Activated CD8-positive, alpha-beta memory T cell treated with anti-CD3 and anti-CD28 coated beads, Interleukin-2, amount 10 ng/mL, durations not matched to agents 7 days and 5 days (primary cell): ENCODE results near the gene CTNNAL1. TPM values are rescaled to one million over a fixed set of nuclear protein-coding genes. Genes with fewer than 3 reads are reported as not detected.

ENCODE experiments used
- ATAC-seq: fragments of 150-1000 bp; cut with Tn5 transposase; one replicate; pipeline ENCODE4 v1.10.0; 2021; ENCODE audit warnings: moderate library complexity
- CTCF ChIA-PET: fragments of 350-600 bp; sonication (Branson Sonifier 250); formaldehyde crosslinking; loops from one replicate; lab custom pipeline; 2021; ENCODE audit warnings: antibody characterized with exemption; lab: Charles Lee
- DNase-seq: peaks from one replicate; pipeline ENCODE4 v3.0.0-alpha.2; 2020
- H3K27ac Mint-ChIP-seq: one replicate; pipeline ENCODE4 v1.8.0; 2021; ENCODE audit warnings: mild to moderate bottlenecking, mixed read lengths
- H3K27me3 Mint-ChIP-seq: one replicate; pipeline ENCODE4 v1.8.0; 2021; ENCODE audit warnings: mixed read lengths
- H3K36me3 Mint-ChIP-seq: one replicate; pipeline ENCODE4 v1.8.0; 2021; ENCODE audit warnings: mild to moderate bottlenecking, mixed read lengths
- H3K4me1 Mint-ChIP-seq: one replicate; pipeline ENCODE4 v1.8.0; 2021; ENCODE audit warnings: mixed read lengths
- H3K4me3 Mint-ChIP-seq: one replicate; pipeline ENCODE4 v1.8.0; 2021; ENCODE audit warnings: mild to moderate bottlenecking, moderate library complexity, mixed read lengths
- H3K9me3 Mint-ChIP-seq: one replicate; pipeline ENCODE4 v1.8.0; 2022; ENCODE audit warnings: low read depth, mixed read lengths
- total RNA-seq, 2 experiments: library from RNA; stranded (reverse); gene quantifications; one replicate each; pipeline ENCODE4 v1.2.3, GENCODE V29; 2021

The CTNNAL1 gene
- total RNA-seq, 2 experiments from 2014 or later: 18.8 to 21.5 TPM

DNA sequence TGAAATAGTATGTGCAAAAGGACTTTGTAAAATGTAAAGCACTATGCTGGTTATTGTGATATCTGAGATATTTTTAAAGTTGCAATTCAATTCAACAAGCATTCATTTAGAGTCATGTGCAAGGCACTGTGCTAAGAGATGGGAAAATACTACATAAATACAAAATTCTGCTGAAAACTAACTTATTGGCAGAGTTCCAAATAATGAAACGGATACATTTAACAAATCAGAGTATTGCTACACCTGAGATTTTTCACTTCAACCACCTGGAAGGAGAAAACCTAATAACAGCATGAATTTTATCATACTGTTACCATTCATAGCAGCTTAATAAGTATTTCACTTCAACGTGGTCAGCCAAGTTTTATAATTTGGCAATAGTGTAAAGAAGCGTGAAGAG, 6.1 kb upstream of the CTNNAL1 start:
- Mint-ChIP-seq H3K27ac (no peak overlapping the region), H3K4me3 (no peak overlapping the region), H3K9me3 (no peaks in the 10 kb centered on the region), H3K27me3 (no peaks in the 10 kb centered on the region), H3K36me3 (peaks cover 7% of the 10 kb centered on the region), H3K4me1 (peaks cover 4% of the 10 kb centered on the region)
- DNase-seq (no peak), ATAC-seq (no peak)
- CTCF ChIA-PET: no interaction called here

DNA sequence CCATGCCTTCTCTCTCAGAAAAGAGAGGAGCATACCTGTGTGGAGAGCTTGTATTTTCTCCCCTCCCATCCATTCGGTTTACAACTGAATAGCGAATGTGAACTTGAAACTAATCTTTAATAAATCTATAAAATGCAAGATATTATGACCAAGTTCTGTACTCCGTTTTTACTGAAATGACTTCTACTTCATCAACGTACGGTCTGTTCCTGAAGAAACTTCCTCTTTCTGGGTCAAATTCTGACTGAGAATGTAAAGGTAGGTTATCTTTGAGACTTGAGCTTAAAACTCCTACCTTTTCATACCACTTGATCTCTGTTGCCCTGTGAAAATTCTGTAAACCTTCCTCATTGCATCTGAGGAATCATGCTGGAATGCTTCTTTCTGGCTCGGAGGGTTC, 4.2 kb upstream of the CTNNAL1 start:
- DNase-seq (no peak), ATAC-seq (no peak)
- H3K36me3 Mint-ChIP-seq: peaks cover 7% of the 10 kb centered on the region
- H3K27ac Mint-ChIP-seq: no peak overlapping the region
- H3K4me3 Mint-ChIP-seq: no peak overlapping the region
- peaks cover 8% of the 10 kb centered on the region for H3K4me1 Mint-ChIP-seq
- H3K27me3 Mint-ChIP-seq: no peaks in the 10 kb centered on the region
- CTCF ChIA-PET: interaction anchor here (1.4 kb wide), 1 partner anchor 9 kb away, joined by 3 read pairs; no protein-coding TSS in a partner anchor
- H3K9me3 Mint-ChIP-seq: no peaks in the 10 kb centered on the region

DNA sequence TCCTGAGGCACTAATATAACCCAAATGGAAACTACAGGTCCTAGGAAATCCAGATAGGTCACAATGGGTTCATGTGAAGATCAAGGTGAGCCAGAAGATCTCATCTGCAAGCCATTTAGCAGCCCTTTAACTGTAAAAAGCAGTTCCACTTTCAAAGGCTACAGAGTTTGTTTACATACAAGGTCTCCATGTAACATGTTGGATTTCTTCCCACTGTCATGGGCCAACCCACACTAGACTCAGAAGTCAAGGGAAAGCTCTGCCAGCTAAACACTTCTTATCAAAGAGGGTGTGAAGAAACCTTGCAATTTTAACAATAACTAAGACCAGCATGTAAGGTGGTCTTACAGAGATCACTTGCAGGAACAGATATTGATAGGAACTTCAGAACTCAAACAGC, 3.8 kb upstream of the CTNNAL1 start:
- H3K9me3 Mint-ChIP-seq: no peaks in the 10 kb centered on the region
- H3K27ac Mint-ChIP-seq: no peak overlapping the region
- H3K4me3 Mint-ChIP-seq: no peak overlapping the region
- no peak for ATAC-seq
- no peak for DNase-seq
- peaks cover 7% of the 10 kb centered on the region for H3K36me3 Mint-ChIP-seq
- CTCF ChIA-PET: interaction anchor here (1.4 kb wide), 1 partner anchor 9 kb away, joined by 3 read pairs; no protein-coding TSS in a partner anchor
- no peaks in the 10 kb centered on the region for H3K27me3 Mint-ChIP-seq
- peaks cover 13% of the 10 kb centered on the region for H3K4me1 Mint-ChIP-seq

DNA sequence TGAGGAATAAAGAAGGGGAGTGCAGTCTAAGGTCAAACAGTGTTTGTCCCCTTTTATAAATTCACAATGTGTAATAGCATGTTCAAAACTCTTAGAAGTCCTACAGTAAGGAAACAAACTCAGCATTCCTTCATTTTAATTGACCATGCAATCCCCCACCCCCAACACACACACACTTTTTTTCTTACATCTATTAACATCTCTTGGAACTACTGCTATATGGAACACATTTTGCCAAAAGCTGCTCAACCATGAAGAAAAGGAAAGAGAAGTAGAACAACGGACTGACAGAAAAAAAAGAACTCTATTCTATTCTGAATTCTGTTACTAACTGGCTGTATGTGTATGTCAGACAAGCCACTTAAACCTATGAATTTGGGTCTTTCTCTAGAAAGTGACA, 2.8 kb upstream of the CTNNAL1 start:
- Mint-ChIP-seq H3K4me3 (no peak overlapping the region), H3K4me1 (peaks cover 22% of the 10 kb centered on the region), H3K9me3 (no peaks in the 10 kb centered on the region), H3K27ac (no peak overlapping the region), H3K36me3 (peaks cover 7% of the 10 kb centered on the region), H3K27me3 (no peaks in the 10 kb centered on the region)
- DNase-seq (no peak), ATAC-seq (no peak)
- CTCF ChIA-PET: interaction anchor here (1.4 kb wide), 1 partner anchor 8 kb away, joined by 3 read pairs; no protein-coding TSS in a partner anchor

DNA sequence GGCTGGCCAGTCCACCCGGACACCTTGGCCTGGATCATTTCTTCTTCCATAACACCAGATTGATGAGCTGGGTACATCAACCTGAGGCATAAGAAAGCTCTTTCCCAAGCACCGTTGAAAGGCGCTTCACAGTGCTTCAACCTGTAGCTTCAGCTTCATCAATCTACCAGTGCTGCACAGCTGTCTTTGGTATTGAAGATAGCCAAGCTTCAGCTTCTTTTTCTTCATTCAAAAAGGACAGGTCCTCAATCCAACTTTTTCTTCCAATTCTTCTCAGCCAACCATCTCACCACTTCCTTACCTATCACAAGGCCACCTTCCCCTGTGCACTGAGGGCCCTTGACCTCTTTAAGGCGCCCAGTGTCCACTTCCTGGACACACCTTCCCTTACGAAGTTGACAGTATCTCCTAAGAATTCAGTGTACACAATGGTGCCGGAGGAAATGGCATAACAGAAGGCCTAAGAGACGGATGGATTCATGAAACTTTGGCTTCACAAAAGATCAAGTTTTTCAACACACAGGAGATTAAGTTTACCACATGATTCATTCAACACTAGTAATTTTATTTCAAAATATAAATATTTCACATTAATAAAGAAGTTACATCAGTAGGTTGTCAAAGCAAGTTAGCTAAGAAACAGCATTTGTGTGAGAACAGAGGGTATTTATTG, 1.4 kb upstream of the CTNNAL1 start:
- peaks cover 5% of the 10 kb centered on the region for H3K36me3 Mint-ChIP-seq
- H3K9me3 Mint-ChIP-seq: no peaks in the 10 kb centered on the region
- DNase-seq (no peak), ATAC-seq (no peak)
- H3K4me3 Mint-ChIP-seq: no peak overlapping the region
- no peak overlapping the region for H3K27ac Mint-ChIP-seq
- CTCF ChIA-PET: no interaction called here
- H3K27me3 Mint-ChIP-seq: no peaks in the 10 kb centered on the region
- H3K4me1 Mint-ChIP-seq: peaks cover 26% of the 10 kb centered on the region

DNA sequence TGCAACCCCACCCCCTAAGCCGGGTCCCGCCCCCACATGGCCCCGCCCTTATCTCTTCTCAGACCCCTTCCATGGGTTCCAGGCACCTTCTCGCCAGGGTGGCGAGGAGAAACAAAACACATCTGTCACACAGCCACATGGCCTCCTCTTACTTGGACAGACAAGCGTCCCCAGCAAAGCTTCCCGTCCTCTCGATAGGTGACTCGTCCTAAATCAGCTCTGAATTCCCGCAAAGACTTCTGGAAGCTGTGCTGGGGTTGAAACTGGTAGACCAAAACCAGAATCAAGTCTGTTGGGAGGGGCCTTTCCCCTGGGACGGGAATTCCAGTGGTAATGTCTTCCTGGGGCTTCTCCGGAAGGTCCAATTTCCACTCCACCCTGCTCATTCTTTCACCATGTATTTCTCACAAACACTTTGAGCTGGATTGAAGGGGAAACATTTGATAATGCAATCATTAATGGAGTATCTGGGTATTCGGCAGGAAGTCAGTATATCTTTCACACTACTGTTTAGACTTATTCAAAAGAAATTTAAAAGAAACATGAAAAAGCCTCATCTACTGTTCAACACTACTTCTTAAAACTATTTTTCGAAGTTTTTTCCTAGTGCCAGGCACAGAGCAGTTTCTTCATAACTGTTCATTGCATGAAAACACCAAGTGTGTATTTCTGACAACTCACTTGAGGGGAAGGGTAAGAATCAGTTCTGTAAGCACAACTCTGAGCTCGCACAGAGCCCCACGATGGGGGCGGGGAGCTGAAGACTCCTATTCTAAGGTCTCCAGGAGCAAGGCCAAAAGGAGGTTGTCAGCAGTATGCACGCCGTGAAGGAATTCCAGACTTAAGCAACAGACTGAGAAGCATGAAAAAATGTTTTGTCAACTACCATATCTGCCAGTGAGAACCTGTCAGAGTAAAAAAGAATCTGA, 644 bp upstream of the CTNNAL1 start:
- no peak for ATAC-seq
- Mint-ChIP-seq H3K4me3 (peak overlapping the region; percentile 41), H3K4me1 (peaks cover 28% of the 10 kb centered on the region), H3K27ac (peak overlapping the region; percentile 28), H3K36me3 (peaks cover 3% of the 10 kb centered on the region), H3K27me3 (no peaks in the 10 kb centered on the region), H3K9me3 (no peaks in the 10 kb centered on the region)
- DNase-seq: no peak
- CTCF ChIA-PET: no interaction called here

DNA sequence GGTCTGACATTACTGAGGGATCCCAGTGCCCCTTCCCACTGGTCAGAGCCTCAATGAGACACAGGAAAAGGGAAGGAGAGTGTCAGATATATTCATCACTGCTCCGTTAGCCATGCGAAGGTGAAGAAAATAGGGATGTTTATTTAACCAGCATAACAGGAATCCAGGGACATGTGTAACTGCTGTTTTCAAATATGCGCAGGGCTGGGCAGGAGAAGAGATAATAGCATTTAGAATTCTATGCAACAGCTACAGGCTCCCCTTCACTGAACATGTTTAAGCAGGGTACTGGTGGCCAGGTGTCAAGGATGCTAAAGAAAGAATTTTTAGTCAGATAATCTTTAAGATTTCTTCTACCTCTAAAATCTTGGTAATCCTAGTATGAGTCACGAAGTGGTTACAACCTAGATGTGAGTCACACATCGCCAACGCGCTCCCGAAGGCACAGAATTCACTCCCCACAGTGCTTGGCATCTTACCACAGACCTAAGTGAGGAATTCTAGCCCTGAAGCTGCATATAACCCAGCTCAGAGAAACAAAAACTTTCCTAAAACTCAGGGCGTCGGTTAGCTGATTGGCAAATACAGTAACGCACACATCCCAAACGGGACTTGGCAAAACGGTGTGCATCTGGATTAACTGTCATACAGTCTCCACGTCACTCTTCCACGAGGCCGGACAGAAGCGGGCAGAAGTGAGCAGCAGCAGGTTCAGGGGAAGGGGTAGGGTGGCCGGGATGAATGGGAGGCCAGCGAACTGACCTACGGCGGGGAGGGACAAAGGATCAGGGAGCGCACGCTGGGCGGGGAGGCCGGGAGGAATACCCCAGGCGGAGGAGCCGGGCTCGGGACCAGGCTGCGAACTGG, 1.1 kb downstream of the CTNNAL1 start:
- ATAC-seq (peak; percentile 32), DNase-seq (peak; percentile 65)
- peak overlapping the region; percentile 92 for H3K4me3 Mint-ChIP-seq
- CTCF ChIA-PET: no interaction called here
- H3K9me3 Mint-ChIP-seq: no peaks in the 10 kb centered on the region
- H3K4me1 Mint-ChIP-seq: peaks cover 28% of the 10 kb centered on the region
- peak overlapping the region; percentile 83 for H3K27ac Mint-ChIP-seq
- no peaks in the 10 kb centered on the region for H3K27me3 Mint-ChIP-seq
- H3K36me3 Mint-ChIP-seq: peaks cover 3% of the 10 kb centered on the region

DNA sequence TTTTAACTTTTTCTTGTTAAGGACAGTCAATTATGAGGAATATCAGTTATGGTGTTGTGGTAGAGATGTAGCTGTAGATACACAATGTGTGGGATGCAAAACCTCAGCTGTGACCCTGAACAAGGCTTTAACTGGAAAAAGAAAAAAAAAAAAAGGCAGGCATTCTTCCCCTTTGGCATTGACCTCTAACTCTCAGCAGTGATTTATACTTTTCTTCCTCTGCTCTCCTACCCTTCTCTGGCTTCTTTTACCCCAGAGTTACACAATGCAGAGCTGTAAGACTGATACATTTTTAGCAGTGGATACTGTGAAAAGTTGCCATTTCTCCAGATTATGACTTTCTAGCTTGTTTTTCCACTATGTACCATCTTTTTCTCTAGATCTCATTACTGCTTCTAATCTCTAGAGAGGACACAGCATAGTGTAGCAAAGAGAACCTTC, 2.0 kb downstream of the CTNNAL1 start:
- peaks cover 28% of the 10 kb centered on the region for H3K4me1 Mint-ChIP-seq
- H3K36me3 Mint-ChIP-seq: peaks cover 3% of the 10 kb centered on the region
- CTCF ChIA-PET: interaction anchor here (1.1 kb wide), 1 partner anchor 26 kb away, joined by 3 read pairs; no protein-coding TSS in a partner anchor
- H3K9me3 Mint-ChIP-seq: no peaks in the 10 kb centered on the region
- H3K4me3 Mint-ChIP-seq: no peak overlapping the region
- no peak for ATAC-seq
- H3K27ac Mint-ChIP-seq: peak overlapping the region; percentile 68
- no peak for DNase-seq
- H3K27me3 Mint-ChIP-seq: no peaks in the 10 kb centered on the region

DNA sequence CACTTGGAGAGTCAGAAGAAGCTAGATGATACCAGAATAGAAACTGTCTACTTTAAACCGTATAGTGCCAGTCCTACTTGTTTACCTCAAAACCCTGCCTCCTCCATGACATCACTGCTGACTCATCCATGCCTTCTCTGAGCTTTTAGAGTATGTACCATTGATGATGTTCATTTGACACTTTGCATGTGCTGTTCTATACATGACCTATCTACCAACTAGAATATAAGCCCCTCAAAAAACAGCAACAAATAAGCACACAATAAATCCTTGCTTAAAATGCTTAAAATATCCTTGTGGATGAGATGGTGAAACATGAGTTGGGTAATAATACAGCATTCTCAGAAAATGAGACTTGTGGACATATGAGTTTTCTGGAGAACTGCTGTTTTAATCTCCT, 2.6 kb downstream of the CTNNAL1 start:
- DNase-seq (peak; percentile 89), ATAC-seq (peak; percentile 49)
- H3K27ac Mint-ChIP-seq: peak overlapping the region; percentile 68
- no peak overlapping the region for H3K4me3 Mint-ChIP-seq
- H3K9me3 Mint-ChIP-seq: no peaks in the 10 kb centered on the region
- H3K4me1 Mint-ChIP-seq: peaks cover 28% of the 10 kb centered on the region
- H3K36me3 Mint-ChIP-seq: peaks cover 3% of the 10 kb centered on the region
- H3K27me3 Mint-ChIP-seq: no peaks in the 10 kb centered on the region
- CTCF ChIA-PET: interaction anchor here (1.1 kb wide), 1 partner anchor 26 kb away, joined by 3 read pairs; no protein-coding TSS in a partner anchor

DNA sequence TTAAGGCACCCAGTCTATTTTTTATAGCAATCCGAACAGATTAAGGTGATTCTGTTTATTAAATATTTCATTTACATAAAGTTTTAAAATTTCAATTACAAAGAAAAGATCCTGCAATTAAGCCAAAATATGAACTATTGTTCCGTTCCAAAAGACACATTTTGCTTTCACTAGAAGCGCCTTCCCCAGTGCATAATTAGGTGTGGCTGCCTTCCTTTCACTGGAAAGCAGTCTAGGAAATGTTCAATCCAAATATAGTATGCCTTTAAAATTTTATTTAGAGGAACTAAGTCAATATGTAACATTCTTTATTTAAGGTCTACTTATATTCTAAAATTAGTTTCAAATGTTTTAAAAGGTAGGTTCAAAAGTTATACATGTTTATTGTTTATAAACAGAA, 7.6 kb downstream of the CTNNAL1 start:
- Mint-ChIP-seq H3K4me3 (no peak overlapping the region), H3K27ac (no peak overlapping the region), H3K36me3 (peaks cover 15% of the 10 kb centered on the region), H3K27me3 (peaks cover 5% of the 10 kb centered on the region), H3K4me1 (peaks cover 12% of the 10 kb centered on the region), H3K9me3 (peaks cover 7% of the 10 kb centered on the region)
- ATAC-seq (no peak), DNase-seq (no peak)
- CTCF ChIA-PET: no interaction called here

DNA sequence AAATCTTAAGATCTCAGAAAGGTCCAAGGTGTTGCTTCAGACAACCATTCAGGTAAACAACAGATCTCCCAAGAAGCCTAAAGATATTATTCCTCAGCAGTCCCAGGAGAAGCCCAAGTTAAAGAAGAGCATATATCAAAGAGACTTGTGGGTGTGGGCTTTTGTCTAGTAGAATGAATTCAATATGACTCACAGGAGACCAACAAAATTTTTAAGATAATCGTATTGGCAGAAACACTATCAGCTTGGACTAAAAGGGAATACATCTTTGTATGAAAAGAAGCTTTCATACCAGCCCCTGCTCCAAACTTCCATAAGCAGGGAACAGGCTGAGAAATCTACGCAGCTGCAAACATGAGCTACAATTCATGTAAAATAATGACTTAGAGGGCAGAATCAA, 10.2 kb downstream of the CTNNAL1 start:
- ATAC-seq (no peak), DNase-seq (no peak)
- peaks cover 5% of the 10 kb centered on the region for H3K27me3 Mint-ChIP-seq
- no peak overlapping the region for H3K4me3 Mint-ChIP-seq
- peaks cover 9% of the 10 kb centered on the region for H3K4me1 Mint-ChIP-seq
- peaks cover 15% of the 10 kb centered on the region for H3K36me3 Mint-ChIP-seq
- peaks cover 7% of the 10 kb centered on the region for H3K9me3 Mint-ChIP-seq
- CTCF ChIA-PET: no interaction called here
- H3K27ac Mint-ChIP-seq: no peak overlapping the region

DNA sequence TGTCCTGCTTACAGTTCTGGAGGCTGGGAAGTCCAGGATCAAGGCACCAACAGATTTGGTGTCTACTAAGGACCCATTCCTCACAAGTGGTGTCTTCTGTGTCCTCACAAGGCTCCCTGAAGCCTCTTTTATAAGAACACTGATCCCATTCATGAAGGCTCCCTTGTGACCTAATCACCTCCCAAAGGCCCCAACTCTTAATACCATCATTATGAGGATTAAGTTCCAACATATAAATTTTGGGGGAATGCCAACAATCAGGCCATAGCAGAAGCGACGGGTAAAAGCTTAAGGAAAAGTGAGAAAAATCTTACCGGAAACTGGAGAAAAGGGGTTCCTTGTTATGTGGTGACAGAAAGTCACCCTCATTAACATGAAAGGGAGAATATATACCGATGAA, 11.2 kb downstream of the CTNNAL1 start:
- ATAC-seq (no peak), DNase-seq (no peak)
- Mint-ChIP-seq H3K27ac (no peak overlapping the region), H3K4me3 (no peak overlapping the region), H3K9me3 (peaks cover 7% of the 10 kb centered on the region), H3K36me3 (peaks cover 19% of the 10 kb centered on the region), H3K4me1 (peaks cover 11% of the 10 kb centered on the region), H3K27me3 (peaks cover 5% of the 10 kb centered on the region)
- CTCF ChIA-PET: no interaction called here

DNA sequence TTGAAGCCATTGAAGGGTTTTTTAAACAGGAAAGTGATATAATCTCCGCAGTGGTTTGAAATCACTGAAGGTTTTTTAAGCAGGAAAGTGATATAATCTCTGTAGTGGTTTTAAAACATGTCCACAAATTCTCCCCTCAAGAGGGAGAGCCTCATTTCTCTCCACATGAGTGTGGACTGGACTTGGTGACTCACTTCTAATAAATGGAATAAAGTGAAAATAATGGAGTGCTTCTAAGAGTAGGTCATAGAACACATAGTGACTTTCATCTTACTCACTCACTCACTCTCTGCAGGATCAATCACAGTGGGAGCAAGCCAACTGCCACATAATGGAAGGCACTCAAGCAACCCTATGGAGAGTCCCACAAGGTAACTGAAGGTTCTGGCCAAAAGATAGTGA, 12.0 kb downstream of the CTNNAL1 start:
- ATAC-seq: peak; percentile 16
- no peak overlapping the region for H3K4me3 Mint-ChIP-seq
- H3K4me1 Mint-ChIP-seq: peaks cover 15% of the 10 kb centered on the region
- peaks cover 7% of the 10 kb centered on the region for H3K9me3 Mint-ChIP-seq
- no peak overlapping the region for H3K27ac Mint-ChIP-seq
- CTCF ChIA-PET: no interaction called here
- H3K36me3 Mint-ChIP-seq: peaks cover 19% of the 10 kb centered on the region
- no peak for DNase-seq
- H3K27me3 Mint-ChIP-seq: peaks cover 5% of the 10 kb centered on the region
